Activated CD8-positive, alpha-beta memory T cell treated with anti-CD3 and anti-CD28 coated beads for 24 hours (primary cell): Measurements from ENCODE around the gene MAST4.

Experiments used
- DNase-seq: peaks from one replicate; pipeline ENCODE4 v3.0.0-alpha.2; 2020

The MAST4 gene

GRCh38 chr5:67198917-67199316, 602.7 kb downstream of the MAST4 start:
- DNase-seq: no peak

GRCh38 chr5:67199859-67200258, 603.7 kb downstream of the MAST4 start:
- no peak for DNase-seq

GRCh38 chr5:67200809-67201562, 604.8 kb downstream of the MAST4 start:
- no peak for DNase-seq

- DNase-seq: no peak
Observed at GRCh38 chr5:67201897-67202549, 605.8 kb downstream of the MAST4 start.

- DNase-seq: no peak
Observed at GRCh38 chr5:67202828-67203227, 606.6 kb downstream of the MAST4 start.

- DNase-seq: no peak
Observed at GRCh38 chr5:67203701-67204074, 607.5 kb downstream of the MAST4 start.

GRCh38 chr5:67204821-67205220, 608.6 kb downstream of the MAST4 start:
- DNase-seq: no peak

GRCh38 chr5:67205981-67206380, 609.8 kb downstream of the MAST4 start:
- no peak for DNase-seq

GRCh38 chr5:67206461-67206860, 610.3 kb downstream of the MAST4 start:
- no peak for DNase-seq

- peak; percentile 84 for DNase-seq
Observed at GRCh38 chr5:67206929-67207328, 610.7 kb downstream of the MAST4 start.

GRCh38 chr5:67208403-67208802, 612.2 kb downstream of the MAST4 start:
- DNase-seq: no peak

GRCh38 chr5:67209141-67209771, 613.1 kb downstream of the MAST4 start:
- peak; percentile 79 for DNase-seq

- DNase-seq: no peak
Observed at GRCh38 chr5:67211926-67212325, 615.7 kb downstream of the MAST4 start.

GRCh38 chr5:67214036-67214435, 617.8 kb downstream of the MAST4 start:
- DNase-seq: no peak

GRCh38 chr5:67214707-67215447, 618.7 kb downstream of the MAST4 start:
- no peak for DNase-seq

GRCh38 chr5:67215519-67216471, 619.6 kb downstream of the MAST4 start:
- peak; percentile 81 for DNase-seq

GRCh38 chr5:67216564-67216963, 620.4 kb downstream of the MAST4 start:
- no peak for DNase-seq
